Mesenchymal stem cell (in vitro differentiated cells and primary cell): ENCODE results near the gene TNNI3. TPM values are rescaled to one million over a fixed set of nuclear protein-coding genes. Genes with fewer than 3 reads are reported as not detected.
"Not testable (repeated sequence)": the region's sequence is repeated elsewhere in the genome, so short reads cannot be mapped to it uniquely, and the experiment has no call there.

Experiments used
- DNase-seq: peaks from one replicate; pipeline ENCODE4 v3.0.0-alpha.2; 2013
- H2AFZ ChIP-seq: one replicate; pipeline ENCODE4 v1.6.1; 2013; ENCODE audit warnings: low read depth, mild to moderate bottlenecking, control low read depth, inconsistent platforms, low read length, moderate library complexity
- H2AK5ac ChIP-seq: 2 replicates; pipeline ENCODE4 v1.6.1; 2013; ENCODE audit warnings: low read length, moderate library complexity, mild to moderate bottlenecking, inconsistent platforms; ENCODE audit not compliant: severe bottlenecking
- H2BK120ac ChIP-seq: one replicate; pipeline ENCODE4 v1.6.1; 2013; ENCODE audit warnings: low read depth, mild to moderate bottlenecking, inconsistent platforms, low read length, moderate library complexity
- H2BK12ac ChIP-seq, 2 experiments: one replicate each; pipeline ENCODE4 v1.6.1; 2013; ENCODE audit warnings: inconsistent platforms in 2 of 2, low read length in 2 of 2, mild to moderate bottlenecking in 2 of 2, moderate library complexity in 2 of 2, control low read depth in 1 of 2
- H2BK15ac ChIP-seq: one replicate; pipeline ENCODE4 v1.6.1; 2013; ENCODE audit warnings: mild to moderate bottlenecking, low read depth, inconsistent platforms; ENCODE audit not compliant: poor library complexity, severe bottlenecking
- H2BK5ac ChIP-seq: 2 replicates; pipeline ENCODE4 v1.6.1; 2013; ENCODE audit warnings: low read depth, mild to moderate bottlenecking, low read length, control low read depth, inconsistent platforms; ENCODE audit not compliant: poor library complexity, severe bottlenecking
- H3K14ac ChIP-seq, 2 experiments: one replicate each; pipeline ENCODE4 v1.6.1; 2013; ENCODE audit warnings: inconsistent platforms in 2 of 2, low read length in 2 of 2, control low read depth in 1 of 2, mild to moderate bottlenecking in 1 of 2, moderate library complexity in 1 of 2
- H3K18ac ChIP-seq, 2 experiments: one replicate each; pipeline ENCODE4 v1.6.1; 2013; ENCODE audit warnings: inconsistent platforms in 2 of 2, low read length in 2 of 2, control low read depth in 1 of 2, low read depth in 1 of 2, mild to moderate bottlenecking in 1 of 2
- H3K23ac ChIP-seq, 2 experiments: one replicate each; pipeline ENCODE4 v1.6.1; 2013; ENCODE audit warnings: inconsistent platforms in 2 of 2, low read length in 2 of 2, mild to moderate bottlenecking in 2 of 2, moderate library complexity in 2 of 2, control low read depth in 1 of 2
- H3K27ac ChIP-seq: 2 replicates; pipeline ENCODE4 v1.5.1; 2013; ENCODE audit warnings: mild to moderate bottlenecking, moderate library complexity, low read length, control low read depth, inconsistent platforms; ENCODE audit not compliant: poor library complexity, severe bottlenecking
- H3K27me3 ChIP-seq, 2 experiments: 2 replicates each; pipeline versions ENCODE4 v1.6.1 to v1.7.0; 2013; ENCODE audit warnings: low read length in 2 of 2, mild to moderate bottlenecking in 2 of 2, moderate library complexity in 2 of 2, control low read depth in 1 of 2, inconsistent platforms in 1 of 2; ENCODE audit not compliant: control insufficient read depth in 1 of 2, insufficient read depth in 1 of 2
- H3K36me3 ChIP-seq, 2 experiments: 2 replicates each; pipeline versions ENCODE4 v1.6.1 to v1.7.0; 2013; ENCODE audit warnings: low read length in 2 of 2, control low read depth in 1 of 2, inconsistent platforms in 1 of 2, low read depth in 1 of 2, mild to moderate bottlenecking in 1 of 2; ENCODE audit not compliant: insufficient read depth in 2 of 2, control insufficient read depth in 1 of 2
- H3K4ac ChIP-seq, 2 experiments: one replicate each; pipeline ENCODE4 v1.6.1; 2013; ENCODE audit warnings: inconsistent platforms in 2 of 2, low read length in 2 of 2, mild to moderate bottlenecking in 2 of 2, moderate library complexity in 2 of 2, control low read depth in 1 of 2, low read depth in 1 of 2
- H3K4me1 ChIP-seq: 2 replicates; pipeline ENCODE4 v1.6.1; 2013; ENCODE audit warnings: low read depth, low read length, control low read depth; ENCODE audit not compliant: control insufficient read depth, insufficient read depth
- H3K4me2 ChIP-seq: 2 replicates; pipeline ENCODE4 v1.6.1; 2013; ENCODE audit warnings: low read length, mild to moderate bottlenecking, inconsistent platforms; ENCODE audit not compliant: poor library complexity, severe bottlenecking
- H3K4me3 ChIP-seq, 2 experiments: 2 replicates each; pipeline versions ENCODE4 v1.5.1 to v1.7.0; 2013; ENCODE audit warnings: low read length in 2 of 2, mild to moderate bottlenecking in 2 of 2, control low read depth in 1 of 2, low read depth in 1 of 2; ENCODE audit not compliant: insufficient read depth in 1 of 2
- H3K79me1 ChIP-seq: replicated peaks from 2 replicates; pipeline ENCODE4 v1.6.1; 2013; ENCODE audit warnings: mild to moderate bottlenecking, control low read depth, low read length, inconsistent platforms; ENCODE audit not compliant: poor library complexity, severe bottlenecking
- H3K9ac ChIP-seq: 2 replicates; pipeline ENCODE4 v1.7.0; 2013; ENCODE audit warnings: mild to moderate bottlenecking, low read length, moderate library complexity
- H3K9me3 ChIP-seq: 2 replicates; pipeline ENCODE4 v1.7.0; 2013; ENCODE audit warnings: mild to moderate bottlenecking, low read length; ENCODE audit not compliant: control insufficient read depth
- H4K8ac ChIP-seq: one replicate; pipeline ENCODE4 v1.6.1; 2013; ENCODE audit warnings: inconsistent platforms, mild to moderate bottlenecking, low read length, moderate library complexity
- H4K91ac ChIP-seq: one replicate; pipeline ENCODE4 v1.6.1; 2013; ENCODE audit warnings: mild to moderate bottlenecking, low read length, inconsistent platforms
- WGBS: methylation state at CpG from one replicate; pipeline ENCODE4 v1.1.7; 2013; ENCODE audit warnings: mixed read lengths; 5-methylcytosine and 5-hydroxymethylcytosine counted together
- polyA plus RNA-seq, 2 experiments: library from polyadenylated mRNA; stranded (reverse); fragments of 200-250 nt; gene quantifications; one replicate each; pipeline ENCODE4 v1.2.3, GENCODE V29; 2013

The TNNI3 gene
- polyA plus RNA-seq (2013, experiment 1 of 2), result 0.18 TPM
- polyA plus RNA-seq (2013, experiment 2 of 2), result 0.18 TPM

DNA sequence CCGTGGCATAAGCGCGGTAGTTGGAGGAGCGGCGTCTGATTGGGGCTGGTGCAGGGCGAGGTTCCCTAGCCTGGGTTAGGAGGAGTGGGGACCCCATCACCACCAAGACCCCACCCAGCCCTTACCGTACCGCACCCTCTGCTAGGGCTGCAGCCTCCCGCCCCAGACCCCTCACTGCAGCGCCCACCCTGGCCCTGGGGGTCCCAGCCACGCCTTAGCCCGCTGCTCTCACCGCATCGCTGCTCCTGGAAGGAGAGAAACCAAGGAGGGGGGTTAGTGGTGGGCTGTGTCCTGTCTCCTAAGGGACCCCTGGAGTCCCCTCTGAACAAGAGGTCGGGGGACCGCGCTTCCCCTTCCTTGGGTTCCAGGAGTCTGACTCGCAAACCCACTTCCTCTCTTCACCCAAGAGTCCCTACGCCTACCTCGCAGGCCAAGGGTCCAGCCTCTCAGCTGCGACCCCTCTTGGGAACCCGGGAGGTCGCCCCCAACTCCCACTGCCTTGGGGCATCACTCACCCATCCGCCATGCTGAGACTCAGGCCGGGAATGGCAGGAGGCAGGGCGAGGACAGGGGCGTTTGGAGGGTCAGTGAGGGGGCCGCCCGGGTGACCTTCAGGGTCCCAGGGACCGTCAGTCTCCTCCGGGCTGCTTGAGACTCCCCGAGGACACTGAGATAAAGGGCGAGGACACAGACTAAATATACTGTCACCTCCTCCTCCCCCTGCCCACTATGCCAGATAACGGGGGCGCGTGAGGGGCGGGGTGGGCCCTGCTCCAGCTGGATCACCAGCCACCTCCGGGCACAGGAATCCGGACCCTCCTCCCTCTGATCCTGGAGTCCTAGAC is at the start of gene TNNI3:
Gene TNNI3 (minus strand): TSS at position 669 of the 845 bp plus-strand sequence. CDS start 143 bp downstream, at position 526.
- Histone ChIP-seq H3K14ac (no peak within 1 kb of the TSS), H3K23ac (no peak within 1 kb of the TSS)

DNA sequence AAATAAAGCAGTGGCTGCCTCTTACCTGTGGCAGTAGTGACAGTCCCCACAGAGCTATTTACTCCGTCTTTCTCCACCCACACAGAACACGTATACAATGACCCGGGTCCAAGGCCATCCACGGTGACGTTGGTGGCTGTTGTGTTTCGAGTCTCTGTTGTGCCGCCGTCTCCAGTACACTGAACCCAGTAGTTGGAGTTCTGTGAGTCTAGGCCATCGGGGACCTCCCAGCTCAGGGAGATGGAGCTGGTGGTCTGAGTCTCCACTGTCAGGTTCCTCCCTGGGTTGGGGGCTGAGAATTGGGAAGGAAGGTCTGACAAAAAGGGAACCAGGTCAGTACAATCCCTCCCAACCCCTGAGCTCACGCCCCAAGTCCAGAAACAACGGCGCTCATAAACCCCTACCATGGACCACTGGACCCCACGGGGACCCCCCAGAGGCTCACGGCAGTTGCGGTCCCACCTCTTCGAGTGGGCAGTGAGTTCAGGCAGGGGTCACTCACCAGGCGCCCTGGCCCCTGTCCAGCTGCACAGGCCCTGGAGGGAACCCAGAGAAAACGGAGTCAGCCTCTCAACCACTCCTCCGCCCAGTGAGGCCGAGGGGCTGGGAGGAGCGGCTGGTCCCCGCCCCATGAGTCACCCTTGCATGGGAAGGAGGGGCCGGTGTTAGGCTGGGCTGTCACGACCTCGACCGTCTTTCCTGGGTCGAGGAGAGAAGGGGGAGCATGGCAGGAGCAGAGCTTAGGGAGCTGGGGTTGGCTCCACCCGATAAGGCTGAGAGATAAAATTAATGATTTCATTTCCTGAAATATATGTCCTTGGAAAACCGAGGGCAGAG is 49.4 kb upstream of the TNNI3 start:
- peak; percentile 90 for DNase-seq
- no peak overlapping the region for H3K14ac ChIP-seq
- peak overlapping the region; percentile 85 for H2BK120ac ChIP-seq
- H3K4me3 ChIP-seq, result peak overlapping the region in 1 of 2 experiments; percentile 81
- no peak overlapping the region for H4K91ac ChIP-seq
- H3K4ac ChIP-seq, result no peak overlapping the region
- peak overlapping the region in 1 of 2 experiments; percentile 15 for H2BK12ac ChIP-seq
- H3K79me1 ChIP-seq, result no peaks in the 10 kb centered on the region
- H2AK5ac ChIP-seq, result no peak overlapping the region
- peak overlapping the region; percentile 70 for H3K4me2 ChIP-seq
- no peak overlapping the region for H3K23ac ChIP-seq
- no peak overlapping the region for H2BK5ac ChIP-seq
- H3K4me1 ChIP-seq, result peaks cover 25% of the 10 kb centered on the region
- H2BK15ac ChIP-seq, result peak overlapping the region; percentile 90
- peaks cover 0 to 7% of the 10 kb centered on the region in 2 experiments for H3K27me3 ChIP-seq
- H3K36me3 ChIP-seq, result peaks cover 0 to 19% of the 10 kb centered on the region in 2 experiments
- peak overlapping the region; percentile 85 for H3K9ac ChIP-seq
- H4K8ac ChIP-seq, result peak overlapping the region; percentile 62
- H3K27ac ChIP-seq, result no peak overlapping the region
- peak overlapping the region in 1 of 2 experiments; percentile 54 for H3K18ac ChIP-seq
- H2AFZ ChIP-seq, result no peak overlapping the region
- 35% methylated on average over 29 of the region's 29 CpGs for WGBS
- H3K9me3 ChIP-seq, result no peaks in the 10 kb centered on the region

More for the DNA sequence above, at the start of gene TNNI3:
- no peak within 1 kb of the TSS for H4K91ac ChIP-seq
- H3K27me3 ChIP-seq, result peaks cover 33 to 36% of the 10 kb centered on the region in 2 experiments
- H2BK12ac ChIP-seq, result no peak within 1 kb of the TSS
- no peaks in the 10 kb centered on the region for H3K9me3 ChIP-seq
- no peak within 1 kb of the TSS for H3K4me2 ChIP-seq
- no peak within 1 kb of the TSS for H2AK5ac ChIP-seq
- H3K4me1 ChIP-seq, result peaks cover 33% of the 10 kb centered on the region
- H3K18ac ChIP-seq, result no peak within 1 kb of the TSS
- no peak for DNase-seq
- no peak within 1 kb of the TSS for H2BK15ac ChIP-seq
- H2AFZ ChIP-seq, result no peak within 1 kb of the TSS
- 71% methylated on average over 29 of the region's 39 CpGs for WGBS
- H4K8ac ChIP-seq, result no peak within 1 kb of the TSS
- H2BK5ac ChIP-seq, result no peak within 1 kb of the TSS
- H3K9ac ChIP-seq, result no peak within 1 kb of the TSS
- H2BK120ac ChIP-seq, result no peak within 1 kb of the TSS
- H3K27ac ChIP-seq, result no peak within 1 kb of the TSS
- no peaks in the 10 kb centered on the region for H3K36me3 ChIP-seq
- no peaks in the 10 kb centered on the region for H3K79me1 ChIP-seq
- no peak within 1 kb of the TSS for H3K4ac ChIP-seq
- H3K4me3 ChIP-seq, result no peak within 1 kb of the TSS

DNA sequence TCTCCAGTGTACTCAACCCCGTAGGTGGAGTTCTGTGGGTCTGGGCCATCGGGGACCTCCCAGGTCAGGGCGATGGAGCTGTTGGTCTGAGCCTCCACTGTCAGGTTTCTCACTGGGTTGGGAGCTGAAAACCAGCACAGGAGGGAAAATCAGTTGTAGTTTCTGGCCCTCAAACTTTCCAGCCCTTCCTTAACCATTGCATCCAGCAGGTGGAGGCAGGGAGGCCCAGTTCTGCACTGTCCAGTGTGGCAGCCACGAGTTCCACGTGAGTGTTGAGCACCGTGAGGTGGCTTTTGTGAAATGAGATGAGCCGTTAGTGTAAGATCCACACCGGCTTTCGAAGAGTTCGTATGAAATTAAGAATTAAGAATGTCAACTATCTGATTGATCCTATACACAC is 44.7 kb upstream of the TNNI3 start:
- H3K27ac ChIP-seq, H3K4me2 ChIP-seq, H2BK12ac ChIP-seq, H3K23ac ChIP-seq, H2BK5ac ChIP-seq, H3K4me1 ChIP-seq, H4K91ac ChIP-seq, H3K9me3 ChIP-seq, H2AK5ac ChIP-seq, H3K79me1 ChIP-seq, H3K4me3 ChIP-seq, H2BK120ac ChIP-seq, H2AFZ ChIP-seq, H3K9ac ChIP-seq, H2BK15ac ChIP-seq, H4K8ac ChIP-seq, H3K4ac ChIP-seq, H3K27me3 ChIP-seq, H3K18ac ChIP-seq, H3K14ac ChIP-seq: not testable (repeated sequence)
- DNase-seq, result peak; percentile 14
- WGBS, result 72% methylated on average over 3 of the region's 10 CpGs
- peaks cover 0 to 49% of the 10 kb centered on the region in 2 experiments for H3K36me3 ChIP-seq
